ENCODE data around the gene KIAA1549. TPM values are rescaled to one million over a fixed set of nuclear protein-coding genes. Genes with fewer than 3 reads are reported as not detected.

Gene KIAA1549
- total and polyA plus RNA-seq, 4 donors: 0.83 to 5.8 (median 3.6) TPM

GRCh38 chr7:138907850-138908249 is 73.3 kb downstream of the KIAA1549 start:
- H3K4me3 ChIP-seq: no peak overlapping the region
- no peaks in the 10 kb centered on the region for H3K9me3 ChIP-seq (ENCODE audit: control insufficient read depth in 4 of 4, insufficient read depth in 3 of 4, low read length in 3 of 4)
- H3K9ac ChIP-seq (ENCODE audit: insufficient read depth in 1 of 2, low read length in 2 of 2): no peak overlapping the region
- H3K36me3 ChIP-seq (ENCODE audit: control insufficient read depth in 4 of 4, insufficient read depth in 4 of 4, low read length in 4 of 4): peaks cover 0 to 26% (median 11%) of the 10 kb centered on the region in 4 donors
- TF ChIP-seq CTCF (IDR thresholded peaks at IDR 0.05; ENCODE audit: control extremely low read depth, extremely low read depth): no peak
- H3K4me1 ChIP-seq (ENCODE audit: control insufficient read depth in 5 of 5, insufficient read depth in 5 of 5, low read length in 5 of 5): no peaks in the 10 kb centered on the region
- 66 to 83% methylated on average over 8 of the region's 8 CpGs for WGBS, 2 donors
- H3K27me3 ChIP-seq (ENCODE audit: control insufficient read depth in 3 of 3, insufficient read depth in 3 of 3, low read length in 2 of 3): no peaks in the 10 kb centered on the region
- ATAC-seq (ENCODE audit: insufficient read depth, low FRiP score) (no peak), DNase-seq (no peak)
- no peak overlapping the region for H3K27ac ChIP-seq (ENCODE audit: low read depth in 1 of 2, low read length in 1 of 2)

GRCh38 chr7:138907201-138907847 is 73.9 kb downstream of the KIAA1549 start:
- 78 to 88% methylated on average over 5 of the region's 5 CpGs for WGBS, 2 donors
- no peak overlapping the region for H3K27ac ChIP-seq (ENCODE audit: low read depth in 1 of 2, low read length in 1 of 2)
- ATAC-seq (ENCODE audit: insufficient read depth, low FRiP score): no peak
- peaks cover 0 to 25% (median 11%) of the 10 kb centered on the region in 4 donors for H3K36me3 ChIP-seq (ENCODE audit: control insufficient read depth in 4 of 4, insufficient read depth in 4 of 4, low read length in 4 of 4)
- DNase-seq: no peak
- no peak for TF ChIP-seq CTCF (IDR thresholded peaks at IDR 0.05; ENCODE audit: control extremely low read depth, extremely low read depth)
- H3K4me3 ChIP-seq: no peak overlapping the region
- H3K9ac ChIP-seq (ENCODE audit: insufficient read depth in 1 of 2, low read length in 2 of 2): no peak overlapping the region
- no peaks in the 10 kb centered on the region for H3K4me1 ChIP-seq (ENCODE audit: control insufficient read depth in 5 of 5, insufficient read depth in 5 of 5, low read length in 5 of 5)
- H3K27me3 ChIP-seq (ENCODE audit: control insufficient read depth in 3 of 3, insufficient read depth in 3 of 3, low read length in 2 of 3): no peaks in the 10 kb centered on the region
- no peaks in the 10 kb centered on the region for H3K9me3 ChIP-seq (ENCODE audit: control insufficient read depth in 4 of 4, insufficient read depth in 3 of 4, low read length in 3 of 4)

- Histone ChIP-seq H3K9me3 (ENCODE audit: control insufficient read depth in 4 of 4, insufficient read depth in 3 of 4, low read length in 3 of 4) (no peaks in the 10 kb centered on the region), H3K4me1 (ENCODE audit: control insufficient read depth in 5 of 5, insufficient read depth in 5 of 5, low read length in 5 of 5) (peaks cover 0 to 8% (median 0%) of the 10 kb centered on the region in 5 donors), H3K4me3 (no peak overlapping the region), H3K9ac (ENCODE audit: insufficient read depth in 1 of 2, low read length in 2 of 2) (no peak overlapping the region), H3K36me3 (ENCODE audit: control insufficient read depth in 4 of 4, insufficient read depth in 4 of 4, low read length in 4 of 4) (peaks cover 0 to 16% (median 8%) of the 10 kb centered on the region in 4 donors), H3K27me3 (ENCODE audit: control insufficient read depth in 3 of 3, insufficient read depth in 3 of 3, low read length in 2 of 3) (no peaks in the 10 kb centered on the region), H3K27ac (ENCODE audit: low read depth in 1 of 2, low read length in 1 of 2) (no peak overlapping the region)
- ATAC-seq (ENCODE audit: insufficient read depth, low FRiP score) (no peak), DNase-seq (no peak)
- 84 to 86% methylated on average over 14 of the region's 14 CpGs for WGBS, 2 donors
- TF ChIP-seq CTCF (IDR thresholded peaks at IDR 0.05; ENCODE audit: control extremely low read depth, extremely low read depth): no peak
Measured at GRCh38 chr7:138903859-138904435, 77.2 kb downstream of the KIAA1549 start.
